PFSK-1 (cell line): ENCODE measurements around the gene GDF10.

ENCODE experiments used
- FOXP2 ChIP-seq: optimal IDR thresholded peaks from 2 replicates; pipeline ENCODE3; 2011; ENCODE audit warnings: borderline replicate concordance, control low read depth, inconsistent platforms; ENCODE audit not compliant: insufficient read depth; ENCODE audit errors: extremely low read length, extremely low read depth
- POLR2AphosphoS5 ChIP-seq: IDR thresholded peaks from 2 replicates; pipeline ENCODE4 v1.6.1; 2012; ENCODE audit warnings: low read depth, mild to moderate bottlenecking, control low read depth, low read length, moderate library complexity
- SIN3A ChIP-seq: IDR thresholded peaks from 2 replicates; pipeline ENCODE4 v1.6.1; 2012; ENCODE audit warnings: mild to moderate bottlenecking, low read length, moderate library complexity, borderline replicate concordance; ENCODE audit not compliant: insufficient read depth
- TAF1 ChIP-seq: IDR thresholded peaks from 2 replicates; pipeline ENCODE4 v1.6.1; 2012; ENCODE audit warnings: low read length, control low read depth, borderline replicate concordance; ENCODE audit not compliant: insufficient read depth
- TF ChIP-seq, protein P1 (sequence below), 2 experiments: IDR thresholded peaks; 2 replicates each; pipeline versions ENCODE4 v1.6.1 to v1.8.0; 2011 to 2012; ENCODE audit warnings: low read depth in 2 of 2, low read length in 2 of 2, control low read depth in 1 of 2, inconsistent platforms in 1 of 2, mild to moderate bottlenecking in 1 of 2, moderate library complexity in 1 of 2; ENCODE audit not compliant: insufficient read depth in 1 of 2

GDF10 gene

DNA sequence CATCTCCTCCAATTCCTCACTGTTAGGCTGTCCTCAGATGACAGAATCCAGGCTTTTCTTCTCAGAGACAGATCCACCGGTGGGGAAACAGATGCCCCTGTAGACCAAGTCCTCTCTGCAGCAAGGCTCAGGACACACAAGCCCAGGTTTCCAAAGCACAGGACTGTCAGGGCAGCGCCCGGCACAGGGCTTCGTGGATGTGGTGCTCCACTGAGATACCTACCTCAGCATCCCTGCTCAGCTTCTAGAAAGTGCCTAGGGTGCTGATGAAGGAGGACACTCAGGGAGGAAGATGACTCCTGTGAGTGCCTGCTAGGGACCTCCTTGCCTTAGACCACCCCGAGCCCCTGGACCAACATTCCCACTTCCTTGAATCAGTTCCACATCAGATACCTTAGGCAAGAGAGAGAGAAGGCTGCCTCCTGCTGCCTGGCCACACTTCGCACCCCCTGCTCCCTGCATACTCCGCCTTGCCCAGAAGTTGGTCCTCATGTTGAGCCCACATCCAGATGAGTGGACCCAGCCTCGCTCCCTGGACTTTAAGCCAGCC is 39.3 kb downstream of the GDF10 start:
- TF ChIP-seq, protein P1, sequence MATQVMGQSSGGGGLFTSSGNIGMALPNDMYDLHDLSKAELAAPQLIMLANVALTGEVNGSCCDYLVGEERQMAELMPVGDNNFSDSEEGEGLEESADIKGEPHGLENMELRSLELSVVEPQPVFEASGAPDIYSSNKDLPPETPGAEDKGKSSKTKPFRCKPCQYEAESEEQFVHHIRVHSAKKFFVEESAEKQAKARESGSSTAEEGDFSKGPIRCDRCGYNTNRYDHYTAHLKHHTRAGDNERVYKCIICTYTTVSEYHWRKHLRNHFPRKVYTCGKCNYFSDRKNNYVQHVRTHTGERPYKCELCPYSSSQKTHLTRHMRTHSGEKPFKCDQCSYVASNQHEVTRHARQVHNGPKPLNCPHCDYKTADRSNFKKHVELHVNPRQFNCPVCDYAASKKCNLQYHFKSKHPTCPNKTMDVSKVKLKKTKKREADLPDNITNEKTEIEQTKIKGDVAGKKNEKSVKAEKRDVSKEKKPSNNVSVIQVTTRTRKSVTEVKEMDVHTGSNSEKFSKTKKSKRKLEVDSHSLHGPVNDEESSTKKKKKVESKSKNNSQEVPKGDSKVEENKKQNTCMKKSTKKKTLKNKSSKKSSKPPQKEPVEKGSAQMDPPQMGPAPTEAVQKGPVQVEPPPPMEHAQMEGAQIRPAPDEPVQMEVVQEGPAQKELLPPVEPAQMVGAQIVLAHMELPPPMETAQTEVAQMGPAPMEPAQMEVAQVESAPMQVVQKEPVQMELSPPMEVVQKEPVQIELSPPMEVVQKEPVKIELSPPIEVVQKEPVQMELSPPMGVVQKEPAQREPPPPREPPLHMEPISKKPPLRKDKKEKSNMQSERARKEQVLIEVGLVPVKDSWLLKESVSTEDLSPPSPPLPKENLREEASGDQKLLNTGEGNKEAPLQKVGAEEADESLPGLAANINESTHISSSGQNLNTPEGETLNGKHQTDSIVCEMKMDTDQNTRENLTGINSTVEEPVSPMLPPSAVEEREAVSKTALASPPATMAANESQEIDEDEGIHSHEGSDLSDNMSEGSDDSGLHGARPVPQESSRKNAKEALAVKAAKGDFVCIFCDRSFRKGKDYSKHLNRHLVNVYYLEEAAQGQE (IDR thresholded peaks at IDR 0.05; ENCODE audit: insufficient read depth in 1 of 2, low read depth in 2 of 2, low read length in 2 of 2): no peak
- TF ChIP-seq TAF1: no peak
- no peak for TF ChIP-seq POLR2AphosphoS5
- TF ChIP-seq FOXP2: no peak
- no peak for TF ChIP-seq SIN3A

DNA sequence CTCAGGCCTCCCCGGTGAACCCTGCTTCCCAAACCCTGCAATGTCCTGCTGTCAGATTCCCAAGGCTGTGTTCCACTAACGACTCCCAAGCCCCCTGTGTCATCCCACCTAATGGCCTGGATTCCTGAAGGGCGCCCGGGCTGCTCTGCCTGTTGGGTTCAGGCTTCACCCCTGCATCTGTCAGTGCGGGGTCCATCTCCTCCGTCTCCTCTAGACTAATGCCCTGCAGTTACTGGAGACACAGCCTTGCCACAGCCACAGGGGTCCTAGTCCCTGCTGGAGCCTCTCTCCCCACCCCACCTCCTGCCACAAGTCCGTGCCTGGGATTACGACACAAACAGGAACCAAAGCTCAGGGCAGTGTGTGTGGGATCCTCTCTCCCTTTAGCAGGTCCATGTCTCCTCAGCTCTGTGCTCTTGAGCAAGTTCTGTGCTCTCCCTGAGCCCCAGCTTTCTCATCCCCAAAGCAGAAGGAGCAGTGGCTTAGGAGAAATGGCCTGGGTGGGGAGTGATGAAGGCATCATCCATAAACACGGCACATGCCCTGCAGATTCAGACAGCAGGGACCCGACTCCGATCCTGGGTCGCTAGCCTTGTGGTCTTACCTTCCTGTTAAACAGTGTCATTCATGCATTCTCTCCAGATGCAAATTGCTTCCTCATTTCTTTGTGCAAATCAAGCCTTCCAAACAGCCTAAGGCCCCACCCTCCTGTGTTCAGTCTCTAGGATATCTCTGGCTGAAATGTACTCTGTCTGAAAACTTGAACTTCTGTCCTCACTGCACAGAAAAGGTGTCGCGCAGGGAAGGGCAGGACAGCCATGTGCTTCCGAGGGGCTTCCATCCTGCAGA is 40.0 kb downstream of the GDF10 start:
- no peak for TF ChIP-seq SIN3A
- TF ChIP-seq POLR2AphosphoS5: no peak
- TF ChIP-seq FOXP2: no peak
- TF ChIP-seq, protein P1 (IDR thresholded peaks at IDR 0.05; ENCODE audit: insufficient read depth in 1 of 2, low read depth in 2 of 2, low read length in 2 of 2): no peak
- no peak for TF ChIP-seq TAF1

DNA sequence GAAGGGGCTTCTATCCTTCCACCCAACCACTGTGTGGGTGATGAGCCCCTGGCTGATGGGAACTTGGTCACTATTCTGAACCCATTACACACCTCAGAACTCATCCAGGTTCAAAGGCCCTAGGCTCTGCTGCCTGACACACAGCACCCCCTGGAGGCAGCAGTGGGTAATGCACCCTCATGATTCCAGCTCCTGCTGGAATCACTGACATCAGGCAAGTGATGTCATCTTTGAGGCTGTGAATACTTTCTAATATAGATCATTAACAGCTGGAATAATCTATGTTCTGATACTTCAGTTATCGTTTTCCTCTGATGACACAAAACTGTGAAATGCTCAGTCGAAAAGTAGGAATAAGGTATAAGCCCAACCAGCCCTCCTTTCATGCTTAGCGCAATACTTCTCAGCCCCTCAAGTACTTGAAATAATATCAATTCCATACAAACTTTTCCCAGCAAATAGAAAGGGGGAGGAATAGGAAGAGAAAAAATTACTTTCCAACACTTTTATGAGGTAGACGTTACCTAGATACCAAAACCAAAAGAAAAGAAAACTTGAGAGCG is 40.7 kb downstream of the GDF10 start:
- no peak for TF ChIP-seq SIN3A
- TF ChIP-seq TAF1: no peak
- TF ChIP-seq, protein P1 (IDR thresholded peaks at IDR 0.05; ENCODE audit: insufficient read depth in 1 of 2, low read depth in 2 of 2, low read length in 2 of 2): no peak
- TF ChIP-seq FOXP2: no peak
- TF ChIP-seq POLR2AphosphoS5: no peak

DNA sequence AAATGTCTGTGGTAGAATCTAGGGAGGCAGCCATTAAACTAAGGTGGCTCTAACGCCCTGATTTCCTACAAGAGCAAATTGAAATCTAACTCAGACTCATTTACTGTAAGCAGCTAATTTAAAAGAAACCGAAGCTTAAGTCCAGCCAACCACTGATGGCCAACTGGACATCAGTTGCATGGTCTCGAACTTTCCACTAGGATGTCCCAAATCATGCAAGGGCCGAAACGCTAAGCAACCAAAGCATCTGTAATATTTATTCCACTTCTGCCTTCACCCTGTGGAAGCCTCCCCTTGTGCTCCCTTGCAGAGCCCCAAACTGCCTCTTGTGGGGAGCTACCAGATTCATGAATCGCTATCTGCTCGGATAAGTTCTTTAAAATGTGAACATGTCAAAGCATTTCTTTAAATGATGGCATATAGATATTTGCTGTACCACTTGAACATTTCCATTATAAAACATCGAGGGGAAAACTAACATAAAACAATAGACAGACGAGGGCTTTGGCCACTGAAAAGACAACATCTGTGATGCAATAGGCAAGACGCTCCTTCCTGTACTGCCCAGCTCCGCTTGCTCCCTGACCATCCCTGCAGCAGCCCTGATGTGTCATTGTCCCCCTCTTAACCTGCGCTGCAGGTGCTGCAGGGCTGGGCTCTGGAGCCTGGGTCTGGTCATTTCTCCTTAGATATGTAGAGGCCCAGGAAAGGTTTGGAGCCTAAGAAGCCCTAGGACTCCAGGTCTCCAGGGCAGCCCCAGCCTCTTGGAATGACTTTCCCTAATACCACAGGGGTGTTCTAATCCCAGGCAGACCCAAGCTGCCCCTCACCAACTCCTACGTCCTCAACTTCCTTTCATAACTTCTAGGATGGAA is 45.2 kb downstream of the GDF10 start:
- TF ChIP-seq FOXP2 (no peak), POLR2AphosphoS5 (no peak), TAF1 (no peak), SIN3A (no peak)
- TF ChIP-seq, protein P1 (IDR thresholded peaks at IDR 0.05; ENCODE audit: insufficient read depth in 1 of 2, low read depth in 2 of 2, low read length in 2 of 2): no peak
